ENCODE data around the gene SUPT20H. TPM values are rescaled to one million over a fixed set of nuclear protein-coding genes. Genes with fewer than 3 reads are reported as not detected.

Gene SUPT20H
- total RNA-seq, 1 donor from 2014 or later: 74.8 TPM

- Mint-ChIP-seq H3K27ac (no peak overlapping the region), H3K36me3 (ENCODE audit: low read depth) (peaks cover 72% of the 10 kb centered on the region)
- no peak for DNase-seq
Measured at GRCh38 chr13:37011002-37011401, 48.5 kb downstream of the SUPT20H start.

GRCh38 chr13:37010424-37010823, 49.1 kb downstream of the SUPT20H start:
- Mint-ChIP-seq H3K27me3 (no peaks in the 10 kb centered on the region), H3K4me1 (peaks cover 11% of the 10 kb centered on the region), H3K9me3 (no peaks in the 10 kb centered on the region), H3K4me3 (no peak overlapping the region), H3K36me3 (ENCODE audit: low read depth) (peaks cover 70% of the 10 kb centered on the region), H3K27ac (no peak overlapping the region)
- intact Hi-C loops (cut with micrococcal nuclease): loop anchor here (2.0 kb wide), 1 partner anchor 16 kb away; no protein-coding TSS in a partner anchor
- no peak for DNase-seq

More at GRCh38 chr13:37011002-37011401, 48.5 kb downstream of the SUPT20H start:
- no peak overlapping the region for H3K4me3 Mint-ChIP-seq
- H3K27me3 Mint-ChIP-seq: no peaks in the 10 kb centered on the region
- H3K9me3 Mint-ChIP-seq: no peaks in the 10 kb centered on the region
- H3K4me1 Mint-ChIP-seq: peaks cover 8% of the 10 kb centered on the region
- intact Hi-C loops (cut with micrococcal nuclease): loop anchor here (2.0 kb wide), 1 partner anchor 16 kb away; no protein-coding TSS in a partner anchor

GRCh38 chr13:37009692-37010091, 49.8 kb downstream of the SUPT20H start:
- Mint-ChIP-seq H3K9me3 (no peaks in the 10 kb centered on the region), H3K4me1 (peaks cover 10% of the 10 kb centered on the region), H3K4me3 (no peak overlapping the region), H3K36me3 (ENCODE audit: low read depth) (peaks cover 68% of the 10 kb centered on the region), H3K27ac (no peak overlapping the region), H3K27me3 (no peaks in the 10 kb centered on the region)
- no peak for DNase-seq
- intact Hi-C loops (cut with micrococcal nuclease): loop anchor here (2.0 kb wide), 1 partner anchor 17 kb away; no protein-coding TSS in a partner anchor

GRCh38 chr13:37001921-37002250, 57.6 kb downstream of the SUPT20H start:
- H3K36me3 Mint-ChIP-seq (ENCODE audit: low read depth): peaks cover 40% of the 10 kb centered on the region
- H3K4me1 Mint-ChIP-seq: peaks cover 27% of the 10 kb centered on the region
- intact Hi-C loops (cut with micrococcal nuclease): loop anchor here (5.0 kb wide), 1 partner anchor 570 kb away; the partner anchor contains the start of gene CCNA1
- peak overlapping the region; percentile 99 for H3K4me3 Mint-ChIP-seq
- no peak for DNase-seq
- peak overlapping the region; percentile 100 for H3K27ac Mint-ChIP-seq
- no peaks in the 10 kb centered on the region for H3K9me3 Mint-ChIP-seq
- no peaks in the 10 kb centered on the region for H3K27me3 Mint-ChIP-seq

GRCh38 chr13:36999054-36999714, 60.3 kb downstream of the SUPT20H start, which contains the start of gene ALG5:
TSS of gene ALG5 (minus strand) at chr13:36999340. CDS start at chr13:36999300, 40 bp downstream.
- Mint-ChIP-seq H3K4me1 (peaks cover 31% of the 10 kb centered on the region), H3K27ac (peak within 1 kb of the TSS; percentile 100), H3K4me3 (peak within 1 kb of the TSS; percentile 99), H3K27me3 (no peaks in the 10 kb centered on the region), H3K9me3 (no peaks in the 10 kb centered on the region), H3K36me3 (ENCODE audit: low read depth) (peaks cover 40% of the 10 kb centered on the region)
- DNase-seq: peak; percentile 99
- intact Hi-C loops (cut with micrococcal nuclease): loop anchor here (1.0 to 10.0 kb wide), 5 partner anchors 60 to 704 kb away; partner anchors contain the start of genes CCDC169, RFXAP, SPART and SUPT20H

- intact Hi-C loops (cut with micrococcal nuclease): loop anchor here (1.0 to 10.0 kb wide), 5 partner anchors 61 to 704 kb away; partner anchors contain the start of genes CCDC169, RFXAP, SPART and SUPT20H
- peak overlapping the region; percentile 100 for H3K27ac Mint-ChIP-seq
Measured at GRCh38 chr13:36998624-36999041, 60.9 kb downstream of the SUPT20H start.

DNA sequence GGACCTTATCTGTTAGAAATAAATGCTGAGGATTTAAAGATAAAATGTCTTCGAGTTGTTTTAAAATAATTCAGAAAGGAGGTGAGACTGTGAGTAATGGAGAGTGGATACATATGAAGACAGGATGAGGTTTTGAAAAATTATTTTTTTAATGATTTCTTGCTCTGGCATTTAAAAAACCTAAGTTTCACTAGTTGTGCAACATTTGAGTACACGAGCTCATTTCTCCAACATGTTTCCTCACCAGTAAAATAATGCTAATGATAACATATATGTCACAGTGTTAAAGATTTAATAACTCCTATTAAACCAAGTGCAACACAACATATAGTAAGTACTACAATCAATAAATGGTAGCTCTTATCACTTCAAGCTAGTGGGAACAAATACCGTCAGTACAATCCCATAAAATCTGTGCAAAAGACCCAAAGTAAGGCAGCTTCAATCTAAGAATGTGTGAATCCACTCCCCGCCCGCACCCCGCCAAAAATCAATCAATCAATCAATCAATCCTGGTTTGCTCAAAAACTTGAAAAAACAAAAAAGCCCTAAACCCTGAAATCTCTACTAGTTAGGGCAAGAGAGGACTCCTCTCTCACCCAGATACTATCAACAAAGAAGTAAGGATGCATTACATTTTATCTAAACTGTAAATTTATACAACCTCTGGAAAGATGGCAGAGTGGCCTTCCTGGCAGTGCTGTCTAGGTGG, 61.6 kb downstream of the SUPT20H start:
- intact Hi-C loops (cut with micrococcal nuclease): loop anchor here (2.0 to 10.0 kb wide), 2 partner anchors 651 to 703 kb away; partner anchors contain the start of genes CCDC169 and SPART
- H3K4me3 Mint-ChIP-seq: peak overlapping the region; percentile 99
- H3K4me1 Mint-ChIP-seq: peaks cover 31% of the 10 kb centered on the region
- no peak for DNase-seq
- H3K27me3 Mint-ChIP-seq: no peaks in the 10 kb centered on the region
- H3K9me3 Mint-ChIP-seq: no peaks in the 10 kb centered on the region
- peaks cover 37% of the 10 kb centered on the region for H3K36me3 Mint-ChIP-seq (ENCODE audit: low read depth)
- peak overlapping the region; percentile 100 for H3K27ac Mint-ChIP-seq

More at GRCh38 chr13:36998624-36999041, 60.9 kb downstream of the SUPT20H start:
- no peaks in the 10 kb centered on the region for H3K9me3 Mint-ChIP-seq
- DNase-seq: peak; percentile 78
- peaks cover 31% of the 10 kb centered on the region for H3K4me1 Mint-ChIP-seq
- peak overlapping the region; percentile 99 for H3K4me3 Mint-ChIP-seq
- peaks cover 38% of the 10 kb centered on the region for H3K36me3 Mint-ChIP-seq (ENCODE audit: low read depth)
- no peaks in the 10 kb centered on the region for H3K27me3 Mint-ChIP-seq

DNA sequence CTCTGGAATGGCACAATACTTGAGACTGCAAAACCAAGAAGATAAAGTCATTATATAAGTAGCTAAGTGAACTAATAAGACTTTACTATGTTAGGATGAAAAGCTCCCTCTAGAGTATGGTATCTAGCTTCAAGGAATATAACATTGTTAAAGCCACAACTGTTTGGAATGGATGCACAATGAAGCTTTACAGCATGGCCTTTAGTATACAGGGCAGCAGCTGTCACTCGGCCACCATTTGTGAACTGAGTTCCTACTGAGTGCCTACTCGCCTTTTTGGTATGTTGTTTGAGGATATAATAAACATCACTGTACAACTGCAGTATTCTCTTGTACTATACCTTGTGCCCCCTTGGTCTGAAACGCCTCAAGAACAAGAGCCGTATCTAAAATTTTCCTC, 67.1 kb downstream of the SUPT20H start:
- Mint-ChIP-seq H3K4me1 (peaks cover 14% of the 10 kb centered on the region), H3K27me3 (no peaks in the 10 kb centered on the region), H3K4me3 (no peak overlapping the region), H3K27ac (no peak overlapping the region), H3K36me3 (ENCODE audit: low read depth) (peaks cover 67% of the 10 kb centered on the region), H3K9me3 (no peaks in the 10 kb centered on the region)
- DNase-seq: no peak
- intact Hi-C loops (cut with micrococcal nuclease): loop anchor here (10.0 kb wide), 1 partner anchor 698 kb away; the partner anchor contains the start of gene CCDC169

DNA sequence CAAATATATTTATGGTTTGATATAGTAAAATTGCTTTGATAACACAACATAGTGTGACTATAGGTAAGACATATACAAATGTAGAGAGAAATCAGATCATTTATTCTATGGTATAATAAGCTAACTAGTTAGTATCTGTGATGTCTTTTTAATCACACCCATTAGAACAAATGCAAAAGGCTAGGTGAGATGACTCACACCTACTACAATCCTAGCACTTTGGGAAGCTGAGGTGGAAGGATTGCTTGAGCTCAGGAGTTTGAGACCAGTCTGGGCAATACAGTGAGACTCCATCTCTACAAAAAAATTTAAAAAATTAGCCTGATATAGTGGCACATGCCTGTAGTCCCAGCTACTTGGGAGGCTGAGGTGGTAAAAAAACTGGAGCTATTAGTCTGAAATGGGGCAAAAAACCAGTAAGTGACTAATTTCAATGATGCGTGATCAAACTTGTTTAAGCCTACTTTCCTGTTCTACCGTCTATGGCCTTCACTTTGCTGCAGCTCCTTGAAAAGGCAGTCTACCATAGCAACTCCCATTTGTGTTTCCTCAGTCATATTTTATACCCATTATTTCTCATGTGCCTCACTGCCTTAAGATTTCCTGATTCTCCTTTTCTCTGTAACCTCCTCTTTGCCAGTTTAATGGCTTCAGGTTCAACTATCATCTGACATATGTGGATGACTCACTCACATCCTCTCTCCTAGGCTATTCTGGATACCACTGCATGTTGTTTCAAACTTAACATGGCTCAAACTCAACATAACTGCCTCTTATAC, 72.8 kb downstream of the SUPT20H start:
- no peak overlapping the region for H3K27ac Mint-ChIP-seq
- DNase-seq: peak; percentile 40
- peaks cover 4% of the 10 kb centered on the region for H3K4me1 Mint-ChIP-seq
- H3K36me3 Mint-ChIP-seq (ENCODE audit: low read depth): peaks cover 55% of the 10 kb centered on the region
- no peak overlapping the region for H3K4me3 Mint-ChIP-seq
- no peaks in the 10 kb centered on the region for H3K9me3 Mint-ChIP-seq
- intact Hi-C loops (cut with micrococcal nuclease): no loop called here
- H3K27me3 Mint-ChIP-seq: no peaks in the 10 kb centered on the region

DNA sequence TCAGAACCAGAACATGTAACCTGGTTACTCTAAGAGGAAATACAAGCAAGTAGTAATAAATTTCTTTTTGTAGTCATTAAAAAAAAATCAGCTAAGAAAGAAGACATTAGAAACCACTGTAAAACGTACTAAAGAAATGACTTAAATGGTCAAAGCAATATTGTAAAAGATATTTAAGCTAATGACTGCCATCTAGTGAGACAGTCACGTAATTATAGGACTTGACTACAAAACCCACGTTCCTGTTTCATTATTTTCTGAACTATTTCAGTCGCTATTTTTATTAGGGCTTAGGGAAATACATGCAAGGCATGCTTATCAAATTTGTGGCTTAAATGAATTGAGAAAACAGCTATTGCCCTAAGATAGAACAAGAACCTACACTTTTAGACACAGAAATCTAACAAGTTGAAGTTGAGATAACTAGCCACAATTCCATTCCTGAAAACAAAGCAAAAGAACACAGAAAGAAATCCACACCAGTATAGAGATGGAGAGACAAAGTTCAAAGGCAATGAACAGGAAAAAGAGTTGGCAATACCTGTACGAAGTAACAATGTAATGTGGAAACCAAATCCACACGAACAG, 78.2 kb downstream of the SUPT20H start:
- intact Hi-C loops (cut with micrococcal nuclease): loop anchor here (1.0 kb wide), 1 partner anchor 123 kb away; no protein-coding TSS in a partner anchor
- Mint-ChIP-seq H3K36me3 (ENCODE audit: low read depth) (peaks cover 40% of the 10 kb centered on the region), H3K9me3 (no peaks in the 10 kb centered on the region), H3K27me3 (no peaks in the 10 kb centered on the region), H3K4me3 (no peak overlapping the region), H3K4me1 (peaks cover 4% of the 10 kb centered on the region), H3K27ac (no peak overlapping the region)
- peak; percentile 35 for DNase-seq

DNA sequence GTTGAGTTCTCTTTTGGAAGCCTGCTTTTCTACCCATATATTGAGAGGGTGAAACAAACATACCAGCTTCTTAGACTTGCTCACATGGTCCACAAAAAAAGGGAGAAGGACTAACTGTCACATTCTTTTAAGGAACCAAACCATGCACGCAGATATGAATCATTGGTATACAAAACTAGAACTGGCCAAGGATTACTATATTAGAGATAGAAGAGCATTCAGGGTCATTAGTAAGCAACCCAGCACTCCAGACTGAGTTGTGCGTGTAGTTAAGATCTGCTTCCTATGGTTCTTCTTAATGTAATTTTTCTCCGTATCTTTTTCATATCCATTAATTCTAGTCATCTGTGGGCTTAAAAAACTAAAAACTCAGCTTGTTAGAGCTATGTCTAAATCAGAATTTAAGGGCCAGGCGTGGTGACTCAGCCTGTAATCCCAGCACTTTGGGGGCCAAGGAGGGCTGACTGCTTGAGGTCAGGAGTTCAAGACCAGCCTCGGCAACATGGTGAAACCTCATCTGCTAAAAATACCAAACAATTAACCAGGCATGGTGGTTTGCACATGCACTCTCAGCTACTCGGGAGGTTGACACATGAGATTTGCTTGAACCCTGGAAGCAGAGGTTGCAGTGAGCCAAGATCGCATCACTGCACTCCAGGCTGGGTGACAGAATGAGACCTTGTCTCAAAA, 80.0 kb downstream of the SUPT20H start:
- Mint-ChIP-seq H3K27ac (no peak overlapping the region), H3K4me1 (peaks cover 6% of the 10 kb centered on the region), H3K4me3 (no peak overlapping the region), H3K9me3 (no peaks in the 10 kb centered on the region), H3K36me3 (ENCODE audit: low read depth) (peaks cover 43% of the 10 kb centered on the region), H3K27me3 (no peaks in the 10 kb centered on the region)
- no peak for DNase-seq
- intact Hi-C loops (cut with micrococcal nuclease): no loop called here

DNA sequence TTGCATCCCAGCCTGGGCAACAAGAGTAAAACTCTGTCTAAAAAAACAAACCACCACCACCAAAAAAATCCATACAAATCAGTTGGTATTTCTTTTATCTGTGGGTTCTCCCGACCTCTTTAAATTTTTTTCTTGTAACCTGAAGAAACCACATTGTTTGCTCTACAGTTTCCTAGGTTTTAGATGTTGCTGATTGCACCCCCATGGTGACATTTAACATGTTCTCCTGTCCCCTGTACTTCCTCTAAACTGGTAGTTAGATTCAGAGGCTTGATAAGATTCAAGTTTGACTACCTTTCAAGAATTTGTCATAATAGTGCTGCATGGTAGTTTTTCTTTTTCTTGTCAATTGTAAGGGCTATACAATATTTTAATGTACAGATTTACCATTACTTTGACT, 84.3 kb downstream of the SUPT20H start:
- Mint-ChIP-seq H3K4me3 (no peak overlapping the region), H3K4me1 (peaks cover 6% of the 10 kb centered on the region), H3K27ac (no peak overlapping the region), H3K27me3 (no peaks in the 10 kb centered on the region), H3K9me3 (no peaks in the 10 kb centered on the region), H3K36me3 (ENCODE audit: low read depth) (peaks cover 56% of the 10 kb centered on the region)
- DNase-seq: peak; percentile 59
- intact Hi-C loops (cut with micrococcal nuclease): no loop called here

Data from activated CD4-positive, alpha-beta T cell treated with anti-CD3 and anti-CD28 coated beads, Interleukin-2, amount 10 ng/mL, durations not matched to agents 24 days and 14 days (primary cell).